HG03520 (cell line): ENCODE results near the gene DOC2A.
"Not testable (repeated sequence)": the region's sequence is repeated elsewhere in the genome, so short reads cannot be mapped to it uniquely, and the experiment has no call there.

Source experiments
- ATAC-seq: cut with Tn5 transposase; IDR thresholded peaks from one replicate; pipeline ENCODE4 v1.9.1; 2021; ENCODE audit warnings: mild to moderate bottlenecking, moderate library complexity; ENCODE audit not compliant: unreplicated experiment

Gene DOC2A

DNA sequence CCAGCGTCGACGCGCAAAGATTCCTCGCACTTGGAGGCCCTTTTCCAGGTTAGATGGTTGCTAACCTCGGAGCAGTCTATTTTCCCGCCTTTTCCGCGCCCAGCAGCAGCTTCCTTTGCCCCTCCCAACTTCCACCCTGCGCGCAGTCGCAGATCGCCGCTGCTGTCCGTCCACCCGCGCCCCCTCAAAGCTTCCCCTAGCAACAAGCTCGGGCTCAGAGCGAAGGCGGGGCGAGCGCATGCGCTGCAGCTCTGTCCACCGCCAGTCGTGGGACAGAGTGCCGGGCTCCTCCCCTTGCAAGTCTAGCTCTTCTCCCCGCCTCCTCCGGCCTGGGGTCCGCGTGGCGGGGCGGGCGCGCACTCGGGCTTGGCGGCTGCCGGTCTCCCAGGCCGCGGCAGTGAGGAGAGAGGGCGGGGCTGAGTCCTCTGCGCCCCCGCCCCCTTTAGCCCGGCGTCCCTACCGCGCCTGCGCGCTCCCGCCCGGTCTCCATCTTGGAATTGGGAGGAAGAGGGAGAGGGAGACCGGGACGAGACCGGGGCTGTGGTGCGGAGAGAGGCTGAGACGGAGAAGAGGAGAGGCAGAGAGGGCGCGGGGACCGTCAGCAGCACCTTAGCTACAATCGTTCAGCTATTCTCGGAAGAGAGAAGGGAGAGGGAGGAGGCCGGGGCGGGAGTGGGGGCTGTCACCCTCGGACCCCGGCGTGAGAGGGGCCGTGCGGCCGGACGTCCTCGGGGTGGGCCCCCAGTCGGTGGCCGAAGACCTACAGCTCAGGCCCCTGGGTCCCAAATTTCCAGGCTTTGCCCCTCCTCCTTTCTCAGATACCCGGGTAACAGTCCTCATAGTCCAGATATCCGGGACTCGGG lies 37.2 kb downstream of the DOC2A start, which contains the start of gene TAOK2:
TAOK2 (plus strand) TSS at position 485 of the 863 bp plus-strand sequence. CDS start 3,905 bp downstream, outside the sequence.
- ATAC-seq: peak; percentile 90

DNA sequence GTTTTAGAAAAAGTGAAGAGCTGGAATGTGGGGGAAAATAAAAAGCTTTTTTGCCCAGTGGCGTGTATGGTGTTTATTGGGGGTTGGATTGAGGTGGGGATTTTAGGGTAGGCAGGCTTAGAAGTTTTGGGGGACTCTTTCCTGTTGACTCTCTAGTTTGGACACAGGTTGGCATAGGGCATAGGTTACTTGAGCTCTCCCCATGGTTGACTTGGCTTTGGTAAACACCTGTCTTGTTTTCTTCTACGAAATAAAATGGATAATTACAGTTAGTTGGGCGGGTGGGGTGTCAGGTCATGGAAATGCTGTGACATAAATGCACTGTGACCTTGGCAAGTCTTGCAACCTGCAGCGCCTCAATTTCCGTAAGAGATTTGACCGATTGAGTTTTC lies 37.8 kb downstream of the DOC2A start:
- ATAC-seq: no peak

DNA sequence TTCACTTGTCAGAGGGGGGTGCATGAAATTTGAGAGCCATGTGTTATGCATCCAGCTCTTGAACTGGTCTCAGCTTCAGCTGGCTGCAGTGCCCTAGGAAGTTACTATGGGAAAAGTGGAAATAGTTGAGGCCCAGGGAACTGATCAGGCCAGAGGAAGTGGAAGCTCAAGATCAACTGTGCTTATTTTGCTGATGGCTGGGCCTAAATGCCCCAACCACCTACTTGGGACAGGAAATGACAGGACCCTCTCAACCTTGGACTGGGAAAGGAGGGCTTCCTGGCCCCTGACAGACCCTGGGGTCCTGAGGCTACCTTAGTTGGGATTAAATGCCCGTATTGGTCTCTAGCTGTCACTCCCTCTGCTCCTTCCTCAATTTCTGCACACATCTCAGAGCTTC lies 38.3 kb downstream of the DOC2A start:
- ATAC-seq: no peak

GRCh38 chr16:29971304-29971703 lies 39.5 kb downstream of the DOC2A start:
- no peak for ATAC-seq

DNA sequence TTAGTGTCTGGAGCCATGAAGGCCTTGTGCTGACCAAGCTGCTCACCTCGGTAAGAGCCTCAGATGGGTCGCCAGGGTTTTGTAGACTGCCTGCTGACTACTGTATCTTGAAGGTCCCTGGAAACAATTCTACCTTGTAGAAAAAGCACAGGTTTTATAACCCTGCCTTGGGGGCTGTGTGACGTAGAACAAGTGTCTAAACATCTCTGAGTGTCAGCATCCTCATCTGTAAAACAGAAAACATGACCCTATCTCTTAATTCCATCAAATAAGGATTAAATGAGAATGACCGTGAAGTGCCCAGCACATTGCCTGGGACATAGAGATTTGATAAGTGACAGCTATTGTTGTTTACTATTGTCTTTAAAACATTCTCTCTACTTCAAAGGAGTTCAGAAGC lies 42.6 kb downstream of the DOC2A start:
- no peak for ATAC-seq

DNA sequence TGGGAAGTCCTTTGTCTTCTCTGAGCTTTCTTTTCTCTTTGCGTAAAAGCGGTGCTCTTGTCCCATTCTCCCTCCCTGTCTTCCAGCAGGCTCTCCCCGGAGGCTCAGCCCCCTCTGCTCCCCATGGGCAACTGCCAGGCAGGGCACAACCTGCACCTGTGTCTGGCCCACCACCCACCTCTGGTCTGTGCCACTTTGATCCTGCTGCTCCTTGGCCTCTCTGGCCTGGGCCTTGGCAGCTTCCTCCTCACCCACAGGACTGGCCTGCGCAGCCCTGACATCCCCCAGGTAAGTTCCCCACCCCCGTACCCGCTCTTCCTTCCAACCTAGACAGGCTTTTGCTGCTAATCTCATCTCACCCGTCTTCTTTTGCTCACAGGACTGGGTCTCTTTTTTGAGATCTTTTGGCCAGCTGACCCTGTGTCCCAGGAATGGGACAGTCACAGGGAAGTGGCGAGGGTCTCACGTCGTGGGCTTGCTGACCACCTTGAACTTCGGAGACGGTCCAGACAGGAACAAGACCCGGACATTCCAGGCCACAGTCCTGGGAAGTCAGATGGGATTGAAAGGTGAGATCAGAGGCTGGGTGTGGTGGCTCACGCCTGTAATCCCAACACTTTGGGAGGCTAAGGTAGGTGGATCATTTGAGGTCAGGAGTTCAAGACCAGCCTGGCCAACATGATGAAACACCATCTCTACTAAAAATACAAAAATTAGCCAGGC lies 47.6 kb downstream of the DOC2A start:
- ATAC-seq: no peak

DNA sequence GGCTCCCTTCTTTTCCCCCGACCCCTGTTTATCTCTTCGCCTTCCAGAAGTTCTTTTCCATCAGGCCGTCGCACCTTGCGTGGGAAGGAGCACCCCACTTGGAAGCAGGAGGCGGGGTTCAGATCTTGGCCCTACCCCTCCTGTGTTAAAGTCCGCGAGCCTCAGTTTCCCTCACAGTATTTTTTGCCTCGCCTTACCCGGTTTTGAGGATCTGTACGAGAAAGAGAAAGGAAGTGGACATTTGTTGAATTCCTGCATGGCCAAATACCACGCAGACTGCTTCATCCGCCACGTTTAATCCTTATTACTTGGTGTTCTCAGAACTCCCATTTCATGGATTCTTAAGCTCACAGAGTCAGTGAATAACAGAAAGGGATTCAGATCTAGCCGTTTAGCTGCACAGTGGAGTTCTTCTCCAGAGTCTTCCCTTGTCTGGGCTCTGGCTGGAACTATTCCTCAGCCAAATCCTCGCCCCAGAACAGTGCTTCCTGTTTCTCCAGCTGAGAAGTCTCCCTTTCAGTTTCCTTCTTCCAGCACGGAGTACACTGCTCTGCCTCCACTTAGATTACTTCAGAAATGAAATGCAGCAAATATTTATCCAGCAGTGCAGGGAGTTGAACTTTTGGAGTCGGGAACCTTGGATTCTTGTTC lies 48.4 kb downstream of the DOC2A start:
- ATAC-seq: no peak

GRCh38 chr16:29961479-29962343 lies 49.1 kb downstream of the DOC2A start, which contains the start of gene TMEM219:
TSS of gene TMEM219 (plus strand) at chr16:29962079. CDS start at chr16:29963144, 1,065 bp downstream.
- ATAC-seq: peak; percentile 72

GRCh38 chr16:29961127-29961478 lies 49.7 kb downstream of the DOC2A start:
- ATAC-seq: no peak

- ATAC-seq: not testable (repeated sequence)
Observed at GRCh38 chr16:29959821-29960220, 51.0 kb downstream of the DOC2A start.

DNA sequence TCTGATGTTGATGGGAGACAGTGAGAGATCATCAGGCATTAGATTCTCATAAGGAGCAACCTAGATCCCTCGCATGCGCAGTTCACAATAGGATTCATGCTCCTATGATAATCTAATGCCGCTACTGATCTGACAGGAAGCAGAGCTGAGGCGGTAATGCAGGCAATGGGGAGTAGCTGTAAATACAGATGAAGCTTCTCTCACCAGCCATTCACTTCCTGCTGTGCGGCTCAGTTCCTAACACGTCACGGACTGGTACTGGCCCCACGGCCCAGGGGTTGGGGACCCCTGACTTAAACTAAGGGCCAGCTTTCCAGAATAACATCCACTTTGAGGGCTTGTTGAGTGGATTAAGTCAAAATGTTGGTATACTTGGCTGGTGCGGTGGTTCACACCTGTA lies 51.5 kb downstream of the DOC2A start:
- no peak for ATAC-seq

GRCh38 chr16:29958756-29959155 lies 52.1 kb downstream of the DOC2A start:
- ATAC-seq: no peak
